Spleen (tissue), 11 donors: ENCODE results near the gene ANKRD45. TPM values are rescaled to one million over a fixed set of nuclear protein-coding genes. Genes with fewer than 3 reads are reported as not detected.
"Not testable (repeated sequence)": the region's sequence is repeated elsewhere in the genome, so short reads cannot be mapped to it uniquely, and the experiment has no call there.

Source experiments
- DNase-seq: peaks from one replicate; pipeline ENCODE4 v3.0.0-alpha.2; 2020
- H3K27ac ChIP-seq, 8 donors: fragments of 200-600 bp; sonication (generic) in 7 of 8; 1 replicate in 4 of 8; 2 replicates in 4 of 8; pipeline versions ENCODE4 v1.5.0 to v1.8.0; 2016 to 2021; ENCODE audit warnings: inconsistent platforms in 4 of 8, mild to moderate bottlenecking in 4 of 8, moderate library complexity in 1 of 8
- H3K27me3 ChIP-seq, 7 donors: fragments of 200-600 bp; sonication (generic) in 6 of 7; replicated peaks in 1 of 7; 1 replicate in 4 of 7; 2 replicates in 3 of 7; pipeline versions ENCODE4 v1.5.0 to v1.8.0; 2016 to 2021; ENCODE audit warnings: inconsistent platforms in 3 of 7, mild to moderate bottlenecking in 1 of 7
- H3K36me3 ChIP-seq, 6 donors: fragments of 200-600 bp; sonication (generic) in 5 of 6; 1 replicate in 4 of 6; 2 replicates in 2 of 6; pipeline versions ENCODE4 v1.5.0 to v1.8.0; 2016 to 2021; ENCODE audit warnings: inconsistent platforms in 2 of 6
- H3K4me1 ChIP-seq, 6 donors: fragments of 200-600 bp; sonication (generic) in 5 of 6; 1 replicate in 3 of 6; 2 replicates in 3 of 6; pipeline versions ENCODE4 v1.5.0 to v1.8.0; 2016 to 2021; ENCODE audit warnings: inconsistent platforms in 3 of 6
- H3K4me3 ChIP-seq, 8 donors: fragments of 200-600 bp; sonication (generic) in 7 of 8; 1 replicate in 4 of 8; 2 replicates in 4 of 8; pipeline versions ENCODE4 v1.5.0 to v1.8.0; 2016 to 2021; ENCODE audit warnings: inconsistent platforms in 4 of 8, mild to moderate bottlenecking in 4 of 8, moderate library complexity in 2 of 8
- H3K9me3 ChIP-seq, 8 donors: fragments of 200-600 bp; sonication (generic) in 7 of 8; 1 replicate in 4 of 8; 2 replicates in 4 of 8; pipeline versions ENCODE4 v1.5.0 to v1.8.0; 2016 to 2021; ENCODE audit warnings: inconsistent platforms in 4 of 8
- POLR2A ChIP-seq, 3 donors: fragments of 450-650 bp; IDR thresholded peaks; one replicate each; pipeline ENCODE4 v1.5.1; 2017; ENCODE audit warnings: antibody characterized with exemption in 3 of 3, mild to moderate bottlenecking in 1 of 3
- POLR2AphosphoS5 ChIP-seq, 3 donors: sonication (generic); formaldehyde crosslinking; IDR thresholded peaks; one replicate each; pipeline ENCODE4 v1.5.1; 2017; ENCODE audit warnings: antibody characterized with exemption in 3 of 3
- WGBS, 5 donors: extraction: QIAGEN DNeasy Blood & Tissue Kit in 3 of 5; methylation state at CpG; one replicate each; pipeline versions ENCODE4 v1.1.5 to v1.1.7; 2013 to 2018; 5-methylcytosine and 5-hydroxymethylcytosine counted together
- intact Hi-C: fragments of 100-400 bp; cut with DNase I; formaldehyde crosslinking; loops from one replicate; pipeline ENCODE4 v1.15.0; 2023; ENCODE audit warnings: low total_unique reads
- polyA plus RNA-seq, 3 donors: library from polyadenylated mRNA; stranded (reverse); fragments of 200-250 nt; gene quantifications; one replicate each; pipeline ENCODE4 v1.2.1, GENCODE V29; 2013
- total RNA-seq, 7 donors: library from RNA; depleted of rRNA in 3 of 7; stranded (reverse); fragments of >200 nt in 3 of 7; fragmentation: NEBNext Ultra II Directional in 4 of 7; extraction: Animal tissue kit (Norgen Biotek cat#: 25700) in 4 of 7; gene quantifications; one replicate each; pipeline versions ENCODE4 v1.1.0 to v1.2.1, GENCODE V29; 2016 to 2021
- TF ChIP-seq, protein P1 (sequence below), 11 experiments: fragments of 200-600 bp in 7 of 11; fragments of 450-650 bp in 4 of 11; sonication (generic) in 4 of 11; IDR thresholded peaks in 8 of 11; conservative IDR thresholded peaks in 3 of 11; 1 replicate in 7 of 11; 2 replicates in 4 of 11; pipeline versions ENCODE4 v1.4.0 to v1.8.0; 2016 to 2021; ENCODE audit warnings: antibody characterized with exemption in 11 of 11, inconsistent platforms in 4 of 11, mild to moderate bottlenecking in 1 of 11
- donor health status: healthy with polysubstance abuse.
- donor health status: DM: no; HTN: no; CAD: no; lungs with moderate emphysema.
- donor health status: DM: no; HTN: no; CAD: no.
- donor health status: Bipolar disorder and iron deficiency.
- donor health status: healthy.
- donor health status: DM: no; HTN: no; CAD: no.
- donor health status: DM: yes; HTN: yes; CAD: no.

Gene ANKRD45
- total and polyA plus RNA-seq, 10 donors, result 0.13 to 1.1 (median 0.73) TPM; not detected in 1

- DNase-seq, result no peak
- Histone ChIP-seq H3K4me1 (no peaks in the 10 kb centered on the region), H3K36me3 (no peaks in the 10 kb centered on the region), H3K4me3 (no peak overlapping the region), H3K27me3 (peaks cover 0 to 11% (median 0%) of the 10 kb centered on the region in 7 donors), H3K9me3 (no peaks in the 10 kb centered on the region), H3K27ac (no peak overlapping the region)
- TF ChIP-seq POLR2A (IDR thresholded peaks at IDR 0.05) (no peak), POLR2AphosphoS5 (IDR thresholded peaks at IDR 0.05) (no peak)
- TF ChIP-seq, protein P1, sequence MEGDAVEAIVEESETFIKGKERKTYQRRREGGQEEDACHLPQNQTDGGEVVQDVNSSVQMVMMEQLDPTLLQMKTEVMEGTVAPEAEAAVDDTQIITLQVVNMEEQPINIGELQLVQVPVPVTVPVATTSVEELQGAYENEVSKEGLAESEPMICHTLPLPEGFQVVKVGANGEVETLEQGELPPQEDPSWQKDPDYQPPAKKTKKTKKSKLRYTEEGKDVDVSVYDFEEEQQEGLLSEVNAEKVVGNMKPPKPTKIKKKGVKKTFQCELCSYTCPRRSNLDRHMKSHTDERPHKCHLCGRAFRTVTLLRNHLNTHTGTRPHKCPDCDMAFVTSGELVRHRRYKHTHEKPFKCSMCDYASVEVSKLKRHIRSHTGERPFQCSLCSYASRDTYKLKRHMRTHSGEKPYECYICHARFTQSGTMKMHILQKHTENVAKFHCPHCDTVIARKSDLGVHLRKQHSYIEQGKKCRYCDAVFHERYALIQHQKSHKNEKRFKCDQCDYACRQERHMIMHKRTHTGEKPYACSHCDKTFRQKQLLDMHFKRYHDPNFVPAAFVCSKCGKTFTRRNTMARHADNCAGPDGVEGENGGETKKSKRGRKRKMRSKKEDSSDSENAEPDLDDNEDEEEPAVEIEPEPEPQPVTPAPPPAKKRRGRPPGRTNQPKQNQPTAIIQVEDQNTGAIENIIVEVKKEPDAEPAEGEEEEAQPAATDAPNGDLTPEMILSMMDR (IDR thresholded peaks at IDR 0.05 in 8 of 11, conservative IDR thresholded peaks at IDR 0.05 in 3 of 11), result no peak
- intact Hi-C loops, result no loop called here
These were observed 23.6 kb upstream of the ANKRD45 start for GRCh38 chr1:173693238-173693637.

DNA sequence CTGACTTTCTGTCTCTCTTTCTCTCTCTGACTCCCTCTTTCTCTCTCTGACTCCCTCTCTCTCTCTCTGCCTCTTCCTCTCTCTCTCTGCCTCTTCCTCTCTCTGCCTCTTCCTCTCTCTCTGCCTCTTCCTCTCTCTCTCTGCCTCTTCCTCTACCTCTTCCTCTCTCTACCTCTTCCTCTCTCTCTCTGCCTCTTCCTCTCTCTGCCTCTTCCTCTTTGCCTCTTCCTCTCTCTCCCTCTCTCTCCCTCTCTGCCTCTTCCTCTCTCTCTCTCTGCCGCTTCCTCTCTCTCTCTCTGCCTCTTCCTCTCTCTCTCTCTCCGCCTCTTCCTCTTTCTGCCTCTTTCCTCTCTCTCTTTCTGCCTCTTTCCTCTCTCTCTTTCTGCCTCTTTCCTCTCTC lies 18.6 kb upstream of the ANKRD45 start:
- no peaks in the 10 kb centered on the region for H3K36me3 ChIP-seq
- H3K4me3 ChIP-seq, result no peak overlapping the region
- intact Hi-C loops, result no loop called here
- WGBS, 5 donors, result 76 to 96% (median 82%) methylated on average over 2 of the region's 2 CpGs
- DNase-seq, result no peak
- H3K9me3 ChIP-seq, result no peaks in the 10 kb centered on the region
- no peak overlapping the region for H3K27ac ChIP-seq
- H3K4me1 ChIP-seq, result no peaks in the 10 kb centered on the region
- peaks cover 0 to 2% (median 0%) of the 10 kb centered on the region in 7 donors for H3K27me3 ChIP-seq
- TF ChIP-seq, protein P1 (IDR thresholded peaks at IDR 0.05 in 8 of 11, conservative IDR thresholded peaks at IDR 0.05 in 3 of 11), result no peak
- TF ChIP-seq POLR2A (IDR thresholded peaks at IDR 0.05) (no peak), POLR2AphosphoS5 (IDR thresholded peaks at IDR 0.05) (no peak)

GRCh38 chr1:173685121-173685520 lies 15.5 kb upstream of the ANKRD45 start:
- H3K9me3 ChIP-seq, H3K4me1 ChIP-seq, DNase-seq, H3K27me3 ChIP-seq, intact Hi-C loops, H3K4me3 ChIP-seq, H3K27ac ChIP-seq, H3K36me3 ChIP-seq: not testable (repeated sequence)
- WGBS, 5 donors, result 68 to 100% (median 92%) methylated on average over 2 to 3 of the region's 3 CpGs

DNA sequence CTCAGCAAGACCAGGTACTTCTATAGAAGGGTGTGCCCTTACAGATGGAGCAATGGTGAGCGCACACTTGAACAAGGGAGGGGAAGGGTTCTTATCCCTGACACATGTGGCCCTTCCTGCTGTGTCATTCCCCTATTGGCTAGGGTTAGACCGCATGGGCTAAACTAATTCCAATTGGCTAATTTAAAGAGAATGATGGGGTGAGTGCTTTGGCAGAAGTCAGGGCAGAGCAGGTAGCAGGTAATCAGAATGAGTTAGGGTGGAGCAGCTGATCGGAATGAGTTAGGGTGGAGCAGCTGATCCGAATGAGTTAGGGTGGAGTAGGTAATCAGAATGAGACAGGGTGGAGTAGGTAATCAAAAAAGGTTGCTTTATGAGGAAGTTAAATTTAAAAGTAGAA lies 14.2 kb upstream of the ANKRD45 start:
- DNase-seq, H3K27ac ChIP-seq, intact Hi-C loops, H3K36me3 ChIP-seq, H3K4me3 ChIP-seq, H3K4me1 ChIP-seq, H3K27me3 ChIP-seq: not testable (repeated sequence)
- 87 to 95% (median 92%) methylated on average over 4 of the region's 4 CpGs for WGBS, 5 donors
- peaks cover 0 to 15% (median 8%) of the 10 kb centered on the region in 8 donors for H3K9me3 ChIP-seq

DNA sequence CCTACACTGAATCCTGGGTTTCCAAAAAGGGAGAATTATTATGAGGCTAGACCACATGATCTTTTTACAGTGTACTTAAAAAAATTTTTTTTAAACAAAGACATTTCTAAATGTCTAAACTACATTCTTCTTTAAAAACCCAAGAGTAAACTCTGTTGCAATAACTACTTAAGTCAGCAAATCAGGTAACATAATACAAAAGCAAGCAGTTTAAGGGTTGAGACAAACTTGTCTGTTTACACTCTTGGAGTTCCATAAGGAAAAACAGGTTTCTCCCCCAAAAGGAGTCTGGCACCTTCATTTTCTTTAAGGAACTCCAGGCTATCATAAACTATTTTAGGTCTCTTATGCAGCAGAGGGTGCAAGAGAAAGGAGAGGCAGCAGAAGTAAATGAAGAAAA lies 12.5 kb upstream of the ANKRD45 start:
- intact Hi-C loops, result no loop called here
- Histone ChIP-seq H3K9me3 (peaks cover 0 to 17% (median 9%) of the 10 kb centered on the region in 8 donors), H3K36me3 (no peaks in the 10 kb centered on the region), H3K4me1 (no peaks in the 10 kb centered on the region), H3K27me3 (no peaks in the 10 kb centered on the region), H3K4me3 (no peak overlapping the region), H3K27ac (no peak overlapping the region)
- no peak for DNase-seq
- TF ChIP-seq POLR2A (IDR thresholded peaks at IDR 0.05) (no peak), POLR2AphosphoS5 (IDR thresholded peaks at IDR 0.05) (no peak)
- TF ChIP-seq, protein P1 (IDR thresholded peaks at IDR 0.05 in 8 of 11, conservative IDR thresholded peaks at IDR 0.05 in 3 of 11), result no peak

DNA sequence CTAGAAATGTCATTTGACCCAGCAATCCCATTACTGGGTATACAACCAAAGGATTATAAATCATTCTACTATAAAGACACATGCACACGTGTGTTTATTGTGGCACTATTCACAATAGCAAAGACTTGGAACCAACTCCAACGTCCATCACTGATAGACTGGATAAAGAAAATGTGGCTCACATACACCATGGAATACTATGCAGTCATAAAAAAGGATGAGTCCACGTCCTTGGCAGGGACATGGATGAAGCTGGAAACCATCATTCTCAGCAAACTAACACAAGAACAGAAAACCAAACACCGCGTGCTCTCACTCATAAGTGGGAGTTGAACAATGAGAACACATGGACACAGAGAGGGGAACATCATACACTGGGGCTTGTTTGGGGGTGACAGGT lies 10.5 kb upstream of the ANKRD45 start:
- DNase-seq, H3K36me3 ChIP-seq, H3K4me1 ChIP-seq, H3K27ac ChIP-seq, intact Hi-C loops, H3K4me3 ChIP-seq, H3K27me3 ChIP-seq: not testable (repeated sequence)
- 84 to 90% (median 89%) methylated on average over 5 of the region's 5 CpGs for WGBS, 5 donors
- peaks cover 0 to 29% (median 13%) of the 10 kb centered on the region in 8 donors for H3K9me3 ChIP-seq

DNA sequence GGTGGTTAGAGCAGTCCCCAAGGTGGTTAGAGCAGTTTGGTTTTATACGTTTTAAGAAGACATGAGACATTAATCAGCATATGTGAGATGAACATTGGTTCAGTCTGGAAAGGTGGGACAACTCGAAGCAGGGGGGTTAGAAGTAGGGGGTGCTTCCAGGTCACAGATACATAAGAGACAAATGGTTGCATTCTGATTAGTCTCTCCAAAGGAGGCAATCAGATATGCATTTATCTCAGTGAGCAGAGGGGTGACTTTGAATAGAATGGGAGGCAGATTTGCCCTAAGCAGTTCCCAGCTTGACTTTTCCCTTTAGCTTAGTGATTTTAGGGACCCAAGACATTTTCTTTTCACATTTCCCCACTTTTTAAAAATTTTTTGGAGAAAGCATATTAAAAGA lies 4.8 kb upstream of the ANKRD45 start:
- H3K4me1 ChIP-seq, H3K27ac ChIP-seq, H3K36me3 ChIP-seq, H3K4me3 ChIP-seq, intact Hi-C loops, DNase-seq: not testable (repeated sequence)
- Histone ChIP-seq H3K9me3 (peaks cover 0 to 26% (median 9%) of the 10 kb centered on the region in 8 donors), H3K27me3 (peaks cover 0 to 12% (median 8%) of the 10 kb centered on the region in 7 donors)
- WGBS, 5 donors, result 75 to 84% (median 78%) methylated on average over 2 of the region's 2 CpGs
